Measurements from ENCODE around the gene CAMK1G.

The CAMK1G gene

DNA sequence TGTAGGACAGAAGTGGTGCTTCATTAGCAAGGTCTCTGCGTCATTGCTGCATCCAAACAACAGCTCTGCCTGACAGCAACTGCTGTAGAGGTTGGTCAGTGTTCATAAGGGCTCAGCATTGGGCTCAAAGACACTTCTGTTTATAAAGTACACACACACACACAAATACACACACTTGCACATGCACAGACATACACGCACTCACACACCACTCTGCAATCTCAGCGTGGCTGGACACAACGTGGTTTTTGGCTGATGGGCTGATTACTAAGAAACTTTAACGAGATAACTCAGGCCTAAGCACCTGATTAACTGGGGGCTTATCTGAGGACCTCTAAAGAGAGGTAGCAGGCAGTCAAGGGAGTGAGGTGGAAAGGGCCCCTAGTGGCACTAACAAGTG is 20.4 kb downstream of the CAMK1G start:
- no peak overlapping the region for H3K4me3 ChIP-seq (ENCODE audit: low read length)
- no peak for TF ChIP-seq CTCF (conservative IDR thresholded peaks at IDR 0.05; ENCODE audit: low read depth, low read length)
- DNase-seq (ENCODE audit: low read depth) = no peak

- DNase-seq (ENCODE audit: low read depth) = no peak
These were observed 23.7 kb downstream of the CAMK1G start for GRCh38 chr1:209607102-209607794.

GRCh38 chr1:209607795-209608178 is 24.3 kb downstream of the CAMK1G start:
- H3K4me3 ChIP-seq (ENCODE audit: low read length) = no peak overlapping the region
- no peak for DNase-seq (ENCODE audit: low read depth)
- no peak for TF ChIP-seq CTCF (conservative IDR thresholded peaks at IDR 0.05; ENCODE audit: low read depth, low read length)

More at GRCh38 chr1:209607102-209607794, 23.7 kb downstream of the CAMK1G start:
- H3K4me3 ChIP-seq (ENCODE audit: low read length) = no peak overlapping the region
- no peak for TF ChIP-seq CTCF (conservative IDR thresholded peaks at IDR 0.05; ENCODE audit: low read depth, low read length)

DNA sequence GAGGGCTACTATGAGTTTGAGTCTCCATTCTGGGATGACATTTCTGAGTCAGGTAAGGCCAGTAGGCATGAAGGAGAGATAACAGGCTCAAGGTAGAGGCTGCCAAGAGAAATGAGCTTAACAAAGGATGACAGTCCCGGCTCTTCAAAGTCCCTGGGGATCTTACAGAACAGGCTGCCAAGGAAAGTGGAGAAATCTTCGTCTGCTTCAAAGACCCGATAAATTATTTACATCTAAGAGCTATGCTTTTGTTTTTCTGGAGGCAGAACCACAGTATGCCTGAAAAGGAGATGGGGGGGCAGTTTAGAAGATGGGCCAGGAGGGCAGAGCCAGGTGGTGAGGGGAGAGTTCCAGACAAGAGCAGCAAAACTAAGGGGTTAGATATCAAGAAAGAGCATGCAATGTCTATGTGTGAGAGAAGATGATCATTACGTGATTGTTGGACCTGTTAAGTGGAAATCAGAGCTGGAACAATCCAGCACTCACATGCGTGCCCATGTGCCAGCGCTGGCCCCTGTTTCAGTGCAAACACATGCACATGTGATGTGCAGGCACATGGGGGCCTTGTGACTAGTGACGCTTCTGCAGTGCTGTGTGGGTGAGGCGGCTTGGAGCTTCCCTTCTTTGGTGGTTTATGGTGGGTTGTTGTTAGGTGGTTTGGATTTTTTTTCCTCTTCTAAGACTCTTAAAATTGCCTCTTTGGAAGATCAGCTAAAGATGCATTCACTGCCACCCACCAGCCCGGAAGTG is 25.7 kb downstream of the CAMK1G start:
- TF ChIP-seq CTCF (conservative IDR thresholded peaks at IDR 0.05; ENCODE audit: low read depth, low read length) = no peak
- no peak overlapping the region for H3K4me3 ChIP-seq (ENCODE audit: low read length)
- DNase-seq (ENCODE audit: low read depth) = no peak

DNA sequence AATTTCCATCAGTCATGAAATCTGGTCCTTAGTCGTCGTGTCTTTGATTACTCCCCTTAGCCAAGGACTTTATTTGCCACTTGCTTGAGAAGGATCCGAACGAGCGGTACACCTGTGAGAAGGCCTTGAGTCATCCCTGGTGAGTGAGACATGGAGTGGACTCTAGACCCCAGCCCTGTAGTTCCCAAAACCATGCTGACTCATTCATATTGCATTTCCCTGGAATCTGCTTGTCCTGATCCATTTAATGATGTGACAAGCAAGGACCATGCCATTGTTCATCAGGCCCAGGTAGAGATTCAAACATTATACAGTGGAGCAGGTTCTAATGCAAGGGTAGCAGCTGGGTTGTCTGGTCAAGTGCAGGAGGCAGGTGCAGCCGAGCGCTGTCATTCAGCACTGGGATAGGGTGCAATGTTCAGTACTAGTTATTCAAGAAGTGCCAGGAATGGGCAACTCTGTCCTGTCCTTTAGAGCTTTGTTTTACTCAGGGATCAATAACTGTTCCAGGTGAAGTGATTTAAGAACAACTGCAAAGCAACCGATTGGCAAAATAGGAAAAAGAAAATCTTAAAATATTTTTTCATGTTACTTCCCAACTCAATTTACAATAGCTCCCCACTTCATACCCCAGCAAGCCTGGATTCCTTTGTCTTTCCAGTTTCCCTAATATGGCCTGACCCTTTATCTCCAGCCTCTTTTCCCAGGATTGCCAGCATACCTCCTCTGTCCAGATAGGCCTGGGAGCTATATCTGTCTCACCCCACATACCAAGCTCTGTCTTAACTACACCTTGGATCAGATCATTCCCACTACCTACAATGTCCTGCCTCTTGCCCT is 26.5 kb downstream of the CAMK1G start:
- H3K4me3 ChIP-seq (ENCODE audit: low read length) = no peak overlapping the region
- no peak for DNase-seq (ENCODE audit: low read depth)
- TF ChIP-seq CTCF (conservative IDR thresholded peaks at IDR 0.05; ENCODE audit: low read depth, low read length) = no peak

DNA sequence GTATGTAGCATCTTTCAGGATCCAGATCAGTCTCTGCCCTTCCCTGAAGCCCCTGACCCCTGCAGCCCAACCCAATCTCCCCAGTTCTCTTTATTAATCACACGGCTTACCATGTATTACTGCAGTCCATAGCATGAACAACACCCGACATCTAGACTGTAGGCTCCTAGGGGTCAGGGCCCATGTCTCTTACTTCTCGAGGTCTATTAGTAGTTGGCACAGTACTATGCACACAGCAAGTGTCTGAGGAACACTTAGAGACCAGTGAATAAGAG is 27.1 kb downstream of the CAMK1G start:
- TF ChIP-seq CTCF (conservative IDR thresholded peaks at IDR 0.05; ENCODE audit: low read depth, low read length) = no peak
- no peak overlapping the region for H3K4me3 ChIP-seq (ENCODE audit: low read length)
- DNase-seq (ENCODE audit: low read depth) = no peak

Data from retinal pigment epithelial cell (primary cell).